H1 (cell line): Measurements from ENCODE around the gene LHFPL2. TPM values are rescaled to one million over a fixed set of nuclear protein-coding genes. Genes with fewer than 3 reads are reported as not detected.
A peak's percentile ranks its signal among the peaks of the same experiment; 100 is the strongest.

Source experiments
- BRCA1 ChIP-seq: IDR thresholded peaks from 2 replicates; pipeline ENCODE4 v1.6.1; 2012; ENCODE audit warnings: low read depth, low read length, improper control_type of control experiment
- FOSL1 ChIP-seq: IDR thresholded peaks from 2 replicates; pipeline ENCODE4 v1.6.1; 2011; ENCODE audit warnings: mild to moderate bottlenecking, low read depth, low read length, moderate library complexity; ENCODE audit not compliant: insufficient read depth
- MAX ChIP-seq: IDR thresholded peaks from 2 replicates; pipeline ENCODE4 v1.6.1; 2012; ENCODE audit warnings: inconsistent platforms
- RBBP5 ChIP-seq: IDR thresholded peaks from 2 replicates; pipeline ENCODE4 v1.7.1; 2012; ENCODE audit warnings: low read depth, mild to moderate bottlenecking, inconsistent platforms, low read length, moderate library complexity, borderline replicate concordance
- RFX5 ChIP-seq: IDR thresholded peaks from 2 replicates; pipeline ENCODE4 v1.6.1; 2011; ENCODE audit warnings: low read depth, low read length, improper control_type of control experiment, borderline replicate concordance
- SP4 ChIP-seq: IDR thresholded peaks from 2 replicates; pipeline ENCODE4 v1.6.1; 2012; ENCODE audit warnings: low read length, inconsistent platforms
- SUZ12 ChIP-seq: fragments of 200-600 bp; sonication (generic); IDR thresholded peaks from 2 replicates; pipeline ENCODE4 v1.6.1; 2012; ENCODE audit warnings: mild to moderate bottlenecking, inconsistent platforms, low read length, moderate library complexity, mixed read lengths
- TCF12 ChIP-seq: IDR thresholded peaks from 2 replicates; pipeline ENCODE4 v1.6.1; 2011; ENCODE audit warnings: low read depth, mild to moderate bottlenecking, low read length
- YY1 ChIP-seq: IDR thresholded peaks from 2 replicates; pipeline ENCODE4 v1.6.1; 2011; ENCODE audit warnings: low read depth, mild to moderate bottlenecking, low read length
- ZNF274 ChIP-seq: IDR thresholded peaks from 2 replicates; pipeline ENCODE4 v1.7.0; 2012; ENCODE audit warnings: low read length, borderline replicate concordance; ENCODE audit errors: extremely low read depth
- polyA plus RNA-seq, 7 experiments: library from polyadenylated mRNA; depleted of rRNA in 3 of 7; stranded (reverse) in 5 of 7; unstranded in 2 of 7; fragments of >200 nt in 5 of 7; fragments of 200-250 nt in 2 of 7; gene quantifications; 1 replicate in 5 of 7; 2 replicates in 1 of 7; 4 replicates in 1 of 7; pipeline versions ENCODE4 v1.2.1 to v1.2.3, GENCODE V29; 2011 to 2013; ENCODE audit warnings: missing spikeins in 2 of 7, mixed read lengths in 2 of 7
- total RNA-seq: library from RNA; stranded (reverse); fragmentation: NEBNext Ultra II Directional; extraction: Animal tissue kit (Norgen Biotek cat#: 25700); gene quantifications from 2 replicates; pipeline ENCODE4 v1.2.1, GENCODE V29; 2021
- TF ChIP-seq, protein P1 (sequence below): fragments of 300-600 bp; sonication (generic); IDR thresholded peaks from 2 replicates; pipeline ENCODE4 v1.7.1; 2012; ENCODE audit warnings: low read length, moderate library complexity, mild to moderate bottlenecking, inconsistent platforms; ENCODE audit not compliant: insufficient replicate concordance

LHFPL2 gene
- total and polyA plus RNA-seq, 2 of the 8 experiments (the other 6 are each of a cell fraction or from before 2014, with no cell fraction given) = 9.6 to 43.0 TPM

DNA sequence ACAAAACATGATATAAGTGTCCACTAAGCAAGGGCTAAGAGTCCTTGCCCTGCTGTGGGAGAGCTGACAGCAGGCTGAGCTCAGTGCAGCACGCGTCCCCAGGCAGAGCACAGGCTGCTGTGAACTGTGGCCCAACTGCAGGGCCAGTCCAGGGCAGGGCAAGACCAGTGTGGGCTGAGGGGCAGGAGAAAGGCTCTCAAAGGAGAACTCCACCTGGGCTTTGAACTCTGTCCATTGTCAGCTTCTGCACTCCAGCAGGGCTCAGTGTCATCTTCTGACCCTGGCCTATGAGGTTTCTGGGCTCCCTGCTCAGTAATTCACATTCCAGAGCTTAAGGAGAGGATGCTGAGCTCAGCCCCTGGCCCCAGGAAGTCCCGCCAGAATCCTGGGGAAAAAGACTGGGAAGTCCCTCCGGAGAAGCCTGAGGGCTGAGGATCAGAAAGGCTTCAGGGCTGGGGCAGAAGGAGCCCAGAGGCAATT is 37.4 kb downstream of the LHFPL2 start (continued):
- TF ChIP-seq, protein P1, sequence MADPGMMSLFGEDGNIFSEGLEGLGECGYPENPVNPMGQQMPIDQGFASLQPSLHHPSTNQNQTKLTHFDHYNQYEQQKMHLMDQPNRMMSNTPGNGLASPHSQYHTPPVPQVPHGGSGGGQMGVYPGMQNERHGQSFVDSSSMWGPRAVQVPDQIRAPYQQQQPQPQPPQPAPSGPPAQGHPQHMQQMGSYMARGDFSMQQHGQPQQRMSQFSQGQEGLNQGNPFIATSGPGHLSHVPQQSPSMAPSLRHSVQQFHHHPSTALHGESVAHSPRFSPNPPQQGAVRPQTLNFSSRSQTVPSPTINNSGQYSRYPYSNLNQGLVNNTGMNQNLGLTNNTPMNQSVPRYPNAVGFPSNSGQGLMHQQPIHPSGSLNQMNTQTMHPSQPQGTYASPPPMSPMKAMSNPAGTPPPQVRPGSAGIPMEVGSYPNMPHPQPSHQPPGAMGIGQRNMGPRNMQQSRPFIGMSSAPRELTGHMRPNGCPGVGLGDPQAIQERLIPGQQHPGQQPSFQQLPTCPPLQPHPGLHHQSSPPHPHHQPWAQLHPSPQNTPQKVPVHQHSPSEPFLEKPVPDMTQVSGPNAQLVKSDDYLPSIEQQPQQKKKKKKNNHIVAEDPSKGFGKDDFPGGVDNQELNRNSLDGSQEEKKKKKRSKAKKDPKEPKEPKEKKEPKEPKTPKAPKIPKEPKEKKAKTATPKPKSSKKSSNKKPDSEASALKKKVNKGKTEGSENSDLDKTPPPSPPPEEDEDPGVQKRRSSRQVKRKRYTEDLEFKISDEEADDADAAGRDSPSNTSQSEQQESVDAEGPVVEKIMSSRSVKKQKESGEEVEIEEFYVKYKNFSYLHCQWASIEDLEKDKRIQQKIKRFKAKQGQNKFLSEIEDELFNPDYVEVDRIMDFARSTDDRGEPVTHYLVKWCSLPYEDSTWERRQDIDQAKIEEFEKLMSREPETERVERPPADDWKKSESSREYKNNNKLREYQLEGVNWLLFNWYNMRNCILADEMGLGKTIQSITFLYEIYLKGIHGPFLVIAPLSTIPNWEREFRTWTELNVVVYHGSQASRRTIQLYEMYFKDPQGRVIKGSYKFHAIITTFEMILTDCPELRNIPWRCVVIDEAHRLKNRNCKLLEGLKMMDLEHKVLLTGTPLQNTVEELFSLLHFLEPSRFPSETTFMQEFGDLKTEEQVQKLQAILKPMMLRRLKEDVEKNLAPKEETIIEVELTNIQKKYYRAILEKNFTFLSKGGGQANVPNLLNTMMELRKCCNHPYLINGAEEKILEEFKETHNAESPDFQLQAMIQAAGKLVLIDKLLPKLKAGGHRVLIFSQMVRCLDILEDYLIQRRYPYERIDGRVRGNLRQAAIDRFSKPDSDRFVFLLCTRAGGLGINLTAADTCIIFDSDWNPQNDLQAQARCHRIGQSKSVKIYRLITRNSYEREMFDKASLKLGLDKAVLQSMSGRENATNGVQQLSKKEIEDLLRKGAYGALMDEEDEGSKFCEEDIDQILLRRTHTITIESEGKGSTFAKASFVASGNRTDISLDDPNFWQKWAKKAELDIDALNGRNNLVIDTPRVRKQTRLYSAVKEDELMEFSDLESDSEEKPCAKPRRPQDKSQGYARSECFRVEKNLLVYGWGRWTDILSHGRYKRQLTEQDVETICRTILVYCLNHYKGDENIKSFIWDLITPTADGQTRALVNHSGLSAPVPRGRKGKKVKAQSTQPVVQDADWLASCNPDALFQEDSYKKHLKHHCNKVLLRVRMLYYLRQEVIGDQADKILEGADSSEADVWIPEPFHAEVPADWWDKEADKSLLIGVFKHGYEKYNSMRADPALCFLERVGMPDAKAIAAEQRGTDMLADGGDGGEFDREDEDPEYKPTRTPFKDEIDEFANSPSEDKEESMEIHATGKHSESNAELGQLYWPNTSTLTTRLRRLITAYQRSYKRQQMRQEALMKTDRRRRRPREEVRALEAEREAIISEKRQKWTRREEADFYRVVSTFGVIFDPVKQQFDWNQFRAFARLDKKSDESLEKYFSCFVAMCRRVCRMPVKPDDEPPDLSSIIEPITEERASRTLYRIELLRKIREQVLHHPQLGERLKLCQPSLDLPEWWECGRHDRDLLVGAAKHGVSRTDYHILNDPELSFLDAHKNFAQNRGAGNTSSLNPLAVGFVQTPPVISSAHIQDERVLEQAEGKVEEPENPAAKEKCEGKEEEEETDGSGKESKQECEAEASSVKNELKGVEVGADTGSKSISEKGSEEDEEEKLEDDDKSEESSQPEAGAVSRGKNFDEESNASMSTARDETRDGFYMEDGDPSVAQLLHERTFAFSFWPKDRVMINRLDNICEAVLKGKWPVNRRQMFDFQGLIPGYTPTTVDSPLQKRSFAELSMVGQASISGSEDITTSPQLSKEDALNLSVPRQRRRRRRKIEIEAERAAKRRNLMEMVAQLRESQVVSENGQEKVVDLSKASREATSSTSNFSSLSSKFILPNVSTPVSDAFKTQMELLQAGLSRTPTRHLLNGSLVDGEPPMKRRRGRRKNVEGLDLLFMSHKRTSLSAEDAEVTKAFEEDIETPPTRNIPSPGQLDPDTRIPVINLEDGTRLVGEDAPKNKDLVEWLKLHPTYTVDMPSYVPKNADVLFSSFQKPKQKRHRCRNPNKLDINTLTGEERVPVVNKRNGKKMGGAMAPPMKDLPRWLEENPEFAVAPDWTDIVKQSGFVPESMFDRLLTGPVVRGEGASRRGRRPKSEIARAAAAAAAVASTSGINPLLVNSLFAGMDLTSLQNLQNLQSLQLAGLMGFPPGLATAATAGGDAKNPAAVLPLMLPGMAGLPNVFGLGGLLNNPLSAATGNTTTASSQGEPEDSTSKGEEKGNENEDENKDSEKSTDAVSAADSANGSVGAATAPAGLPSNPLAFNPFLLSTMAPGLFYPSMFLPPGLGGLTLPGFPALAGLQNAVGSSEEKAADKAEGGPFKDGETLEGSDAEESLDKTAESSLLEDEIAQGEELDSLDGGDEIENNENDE = no peak
- TF ChIP-seq FOSL1 (no peak), BRCA1 (no peak), MAX (peak; percentile 16; the same call in 1 of the 2 replicates), TCF12 (0 out of 2 replicates have a peak, but pooled peaks have one; percentile 47), RBBP5 (no peak), SUZ12 (no peak), RFX5 (no peak), SP4 (no peak; the same call in 1 of the 2 replicates), ZNF274 (no peak), YY1 (peak; percentile 74)
